VCaP (cell line): ENCODE results near the gene ADD2.

Source experiments
- H3K27ac ChIP-seq: fragments of 450-650 bp; 2 replicates; pipeline ENCODE4 v1.5.1; 2017
- TF ChIP-seq, protein P1 (sequence below): fragments of 450-650 bp; conservative IDR thresholded peaks from 2 replicates; pipeline ENCODE4 v1.5.1; 2017; ENCODE audit warnings: mild to moderate bottlenecking, moderate library complexity

ADD2 gene

DNA sequence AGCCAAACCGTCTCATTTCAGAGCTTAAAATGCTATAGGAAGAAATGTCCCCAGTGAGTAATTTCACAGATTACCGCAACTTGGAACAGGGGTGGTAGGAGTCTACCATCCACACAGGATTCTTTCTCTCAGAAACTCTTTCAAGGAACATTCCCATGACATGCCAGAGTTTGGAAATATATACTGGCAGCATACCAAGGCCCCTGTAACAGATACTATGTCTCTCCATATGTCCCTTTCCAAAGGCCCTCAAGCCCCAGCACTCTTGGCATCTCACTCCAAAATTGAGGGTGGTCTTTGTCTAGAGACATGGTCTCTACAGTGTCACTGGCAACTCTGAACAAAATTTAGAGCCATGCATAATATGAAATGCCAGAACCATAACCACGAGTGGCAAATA, 11.5 kb upstream of the ADD2 start:
- TF ChIP-seq, protein P1, sequence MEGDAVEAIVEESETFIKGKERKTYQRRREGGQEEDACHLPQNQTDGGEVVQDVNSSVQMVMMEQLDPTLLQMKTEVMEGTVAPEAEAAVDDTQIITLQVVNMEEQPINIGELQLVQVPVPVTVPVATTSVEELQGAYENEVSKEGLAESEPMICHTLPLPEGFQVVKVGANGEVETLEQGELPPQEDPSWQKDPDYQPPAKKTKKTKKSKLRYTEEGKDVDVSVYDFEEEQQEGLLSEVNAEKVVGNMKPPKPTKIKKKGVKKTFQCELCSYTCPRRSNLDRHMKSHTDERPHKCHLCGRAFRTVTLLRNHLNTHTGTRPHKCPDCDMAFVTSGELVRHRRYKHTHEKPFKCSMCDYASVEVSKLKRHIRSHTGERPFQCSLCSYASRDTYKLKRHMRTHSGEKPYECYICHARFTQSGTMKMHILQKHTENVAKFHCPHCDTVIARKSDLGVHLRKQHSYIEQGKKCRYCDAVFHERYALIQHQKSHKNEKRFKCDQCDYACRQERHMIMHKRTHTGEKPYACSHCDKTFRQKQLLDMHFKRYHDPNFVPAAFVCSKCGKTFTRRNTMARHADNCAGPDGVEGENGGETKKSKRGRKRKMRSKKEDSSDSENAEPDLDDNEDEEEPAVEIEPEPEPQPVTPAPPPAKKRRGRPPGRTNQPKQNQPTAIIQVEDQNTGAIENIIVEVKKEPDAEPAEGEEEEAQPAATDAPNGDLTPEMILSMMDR: no peak
- no peak overlapping the region for H3K27ac ChIP-seq

GRCh38 chr2:70778676-70779075, 10.7 kb upstream of the ADD2 start:
- no peak overlapping the region for H3K27ac ChIP-seq
- TF ChIP-seq, protein P1: no peak

DNA sequence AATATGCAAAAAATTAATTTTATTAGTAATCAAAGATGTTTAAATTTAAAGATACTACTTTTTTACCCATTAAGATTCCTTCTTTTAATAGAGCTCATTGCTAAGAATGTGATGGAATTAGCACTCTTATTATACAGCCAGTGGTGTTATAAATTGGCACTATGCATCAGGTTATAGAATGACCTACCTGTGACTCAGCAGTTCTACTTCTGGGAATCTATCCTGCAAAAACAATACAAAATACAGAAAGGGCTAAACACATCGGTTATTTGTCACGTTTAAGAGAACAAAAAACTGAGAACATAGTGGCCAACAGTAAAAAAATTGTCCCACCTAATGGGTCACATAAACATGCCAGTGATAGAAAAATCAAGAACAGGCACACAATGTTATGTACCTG, 9.4 kb upstream of the ADD2 start:
- TF ChIP-seq, protein P1: no peak
- H3K27ac ChIP-seq: no peak overlapping the region

- TF ChIP-seq, protein P1: no peak
- no peak overlapping the region for H3K27ac ChIP-seq
These were observed 8.3 kb upstream of the ADD2 start for GRCh38 chr2:70776266-70776665.

DNA sequence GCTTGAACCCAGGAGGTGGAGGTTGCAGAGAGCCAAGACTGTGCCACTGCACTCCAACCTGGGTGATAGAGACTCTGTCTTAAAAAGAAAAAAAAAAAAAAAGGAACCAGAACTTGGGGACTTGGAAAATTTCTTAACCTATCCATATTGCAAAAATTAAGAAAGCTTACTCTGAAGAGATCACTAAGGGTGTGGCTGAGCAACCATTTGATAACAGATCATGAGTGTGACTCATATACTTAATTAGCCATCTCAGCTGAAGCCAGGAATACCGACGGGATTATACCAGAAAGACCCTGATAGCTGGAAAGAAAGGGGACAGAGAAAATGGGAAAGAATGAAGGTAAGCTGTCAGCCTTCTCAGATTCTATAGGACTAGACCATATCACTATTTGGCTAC, 7.1 kb upstream of the ADD2 start:
- no peak overlapping the region for H3K27ac ChIP-seq
- TF ChIP-seq, protein P1: no peak

DNA sequence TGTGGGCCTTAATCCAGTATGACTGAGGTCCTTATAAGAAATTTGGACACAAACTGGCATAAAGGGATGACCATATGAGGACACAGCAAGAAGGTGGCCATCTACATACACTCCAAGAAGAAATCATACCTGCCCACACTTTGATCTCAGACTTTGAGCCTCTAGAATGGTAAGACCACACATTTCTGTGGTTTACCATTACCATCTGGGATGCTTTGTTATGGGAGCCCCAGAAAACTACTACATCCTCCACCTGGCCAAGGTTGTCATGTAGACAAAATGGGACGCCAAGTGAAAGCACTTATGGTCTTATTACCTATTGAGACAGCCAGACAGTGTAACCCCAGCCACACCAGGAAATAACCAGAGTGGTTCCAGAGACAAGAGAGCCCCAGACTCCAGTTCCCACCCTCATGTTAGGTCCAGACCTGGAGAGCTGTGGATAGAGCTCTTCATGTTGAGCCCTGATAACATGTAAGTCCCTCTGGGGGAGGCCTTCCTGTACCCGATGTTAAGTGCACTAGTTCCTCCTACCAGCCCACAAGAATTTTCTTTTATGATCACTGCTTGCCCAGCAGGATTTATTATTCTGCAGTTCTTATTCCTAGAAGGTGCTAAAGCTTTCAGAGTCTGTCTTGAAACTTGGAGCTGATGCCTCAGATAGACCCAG, 4.6 kb upstream of the ADD2 start:
- TF ChIP-seq, protein P1: no peak
- H3K27ac ChIP-seq: no peak overlapping the region

DNA sequence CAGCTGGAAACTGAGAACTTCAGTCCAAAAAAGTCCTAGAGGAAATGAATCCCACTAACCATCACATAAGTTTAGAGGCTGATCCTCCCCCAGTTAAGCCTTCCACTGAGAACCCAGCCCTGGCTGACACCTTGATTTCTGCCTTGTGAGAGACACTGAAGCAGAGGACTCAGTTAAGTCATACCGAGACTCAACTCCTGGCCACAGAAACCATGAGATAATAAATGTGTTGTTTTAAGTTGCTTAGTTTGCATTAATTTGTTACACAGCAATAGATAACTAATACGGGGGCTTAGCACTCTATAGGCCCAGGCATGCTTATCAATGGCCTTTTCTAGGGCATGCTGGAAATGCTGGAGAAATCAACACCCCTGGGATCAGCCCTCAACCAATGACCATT, 3.4 kb upstream of the ADD2 start:
- TF ChIP-seq, protein P1: no peak

More for the DNA sequence above, 3.4 kb upstream of the ADD2 start:
- H3K27ac ChIP-seq: no peak overlapping the region
